HG03135 (cell line): ENCODE results near the gene ADSL.
A peak's percentile ranks its signal among the peaks of the same experiment; 100 is the strongest.

Experiments used
- ATAC-seq: cut with Tn5 transposase; IDR thresholded peaks from one replicate; pipeline ENCODE4 v1.9.1; 2021; ENCODE audit warnings: mild to moderate bottlenecking, moderate library complexity; ENCODE audit not compliant: unreplicated experiment

Gene ADSL

DNA sequence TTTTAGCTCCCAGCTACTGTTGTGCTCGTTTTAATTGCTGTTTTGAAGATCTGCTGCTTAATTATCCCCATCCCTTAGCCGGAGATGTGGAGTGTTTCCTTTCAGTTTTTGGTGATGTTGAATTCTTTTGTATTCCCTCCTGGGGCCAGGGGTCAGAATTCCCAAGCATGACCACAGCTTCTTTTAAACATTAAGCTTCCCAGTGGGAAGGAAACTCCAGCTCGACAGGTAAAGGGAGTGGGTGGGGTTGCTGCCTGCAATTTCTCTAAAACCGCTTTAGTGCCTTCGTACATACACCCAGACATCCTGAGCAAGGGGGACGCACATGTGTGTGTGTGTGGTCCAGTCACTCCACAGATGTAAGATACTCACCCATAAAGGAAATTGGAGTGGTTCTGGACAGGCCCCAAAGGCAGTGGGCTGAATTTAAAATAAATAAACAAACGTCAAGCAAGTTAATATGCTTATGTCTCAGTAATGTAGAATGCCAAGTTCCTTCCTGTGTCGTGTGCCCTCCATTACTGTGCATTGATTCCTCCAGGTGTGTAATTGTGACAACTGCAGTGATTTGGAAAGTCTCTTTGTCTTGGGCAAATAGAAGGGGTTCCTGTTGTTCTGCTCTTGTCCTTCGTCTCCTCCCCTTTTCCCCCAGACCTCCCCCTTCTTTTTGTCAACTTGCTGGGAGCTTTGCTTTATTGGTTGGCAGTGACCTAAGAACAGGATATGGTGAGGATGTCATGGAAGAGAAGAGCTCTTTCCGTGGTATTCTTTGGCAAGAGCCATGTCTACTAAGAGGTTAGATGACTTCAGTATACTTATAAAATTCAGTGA, 19.2 kb upstream of the ADSL start:
- ATAC-seq: no peak

DNA sequence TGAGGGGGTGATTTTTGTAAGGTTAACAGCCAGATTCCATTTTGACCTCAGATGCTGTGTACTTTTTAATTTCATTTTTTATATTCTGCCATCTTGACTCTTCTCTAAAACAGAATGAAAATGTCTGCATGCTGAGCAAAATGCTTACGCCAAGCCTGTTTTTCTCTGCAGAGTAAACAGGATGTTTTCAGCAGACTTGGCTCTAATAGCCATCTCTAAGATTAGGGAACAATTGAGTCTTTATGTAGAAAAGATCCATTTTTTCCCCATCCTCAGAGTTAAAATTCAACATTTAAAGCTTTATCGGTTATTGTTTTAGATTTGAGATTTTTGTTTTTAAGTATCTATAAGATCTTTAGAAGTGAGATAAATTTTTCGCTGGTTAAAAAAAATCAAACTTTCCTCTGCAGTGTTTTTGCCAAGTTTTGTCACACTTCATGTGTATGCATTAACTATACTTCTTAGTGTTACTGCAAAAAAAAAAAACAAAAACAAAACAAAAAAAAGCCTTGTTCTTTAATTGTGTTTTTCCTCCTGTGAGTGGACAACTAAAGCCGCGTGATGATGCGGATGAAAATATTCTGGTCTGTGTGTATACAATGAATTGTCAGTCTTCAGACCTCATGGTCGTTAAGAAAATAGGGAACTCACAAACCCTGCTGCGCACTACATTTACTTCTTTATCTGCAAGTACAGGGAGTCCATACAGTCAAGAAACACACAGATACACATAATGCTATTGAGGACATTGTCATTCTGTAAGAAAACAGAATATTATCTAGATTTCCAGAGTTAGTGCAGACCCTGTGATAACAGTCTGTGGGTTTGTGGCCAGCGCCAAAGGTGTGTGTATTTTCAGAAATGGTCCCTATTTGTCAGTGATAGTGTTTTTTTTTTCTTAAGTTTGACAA, 17.5 kb upstream of the ADSL start:
- ATAC-seq: no peak

GRCh38 chr22:40329466-40329865, 16.8 kb upstream of the ADSL start:
- ATAC-seq: no peak

- ATAC-seq: no peak
These were observed 16.2 kb upstream of the ADSL start for GRCh38 chr22:40330086-40330485.

DNA sequence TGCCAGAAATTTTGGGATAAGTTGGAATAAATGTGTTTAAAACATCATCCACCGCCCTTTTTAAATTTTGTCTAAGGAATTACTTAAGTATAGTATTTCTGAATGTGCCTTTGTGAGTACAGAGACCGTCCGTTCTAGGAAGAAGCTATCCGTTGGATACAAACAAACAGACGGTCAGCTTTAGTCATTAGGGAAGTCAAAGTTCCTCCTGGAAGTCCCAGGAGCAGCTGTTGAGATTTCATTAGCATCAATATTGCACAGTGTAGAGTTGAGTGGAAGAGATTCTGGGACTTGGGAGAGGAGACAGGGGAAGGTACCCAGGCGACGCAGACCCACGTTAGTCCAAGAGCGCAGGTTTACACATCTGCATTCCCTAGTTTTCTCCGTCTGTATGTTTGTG, 15.7 kb upstream of the ADSL start:
- ATAC-seq: no peak

- ATAC-seq: no peak
These were observed 14.6 kb upstream of the ADSL start for GRCh38 chr22:40331706-40332105.

GRCh38 chr22:40332319-40332781, 13.9 kb upstream of the ADSL start:
- no peak for ATAC-seq

GRCh38 chr22:40334060-40334459, 12.2 kb upstream of the ADSL start:
- ATAC-seq: no peak

- no peak for ATAC-seq
These were observed 11.4 kb upstream of the ADSL start for GRCh38 chr22:40334899-40335298.

DNA sequence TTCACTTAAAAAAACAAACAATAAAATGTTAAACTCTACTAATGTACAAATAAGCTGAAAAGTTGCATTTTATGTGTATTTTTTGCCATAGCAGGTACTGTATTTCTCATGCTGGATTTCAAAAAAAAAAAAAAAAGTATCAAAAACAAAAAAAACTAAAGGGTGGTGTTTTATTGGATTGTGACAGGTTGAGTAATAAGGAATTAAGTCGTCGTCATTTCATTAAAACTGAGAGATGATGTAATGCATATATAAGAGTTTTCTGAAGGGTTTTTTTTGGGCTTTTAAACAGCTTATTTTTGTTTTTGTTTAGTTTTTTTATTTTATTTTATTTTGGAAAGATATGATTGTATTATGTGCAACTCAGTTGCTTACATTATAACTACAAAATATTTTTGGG, 10.9 kb upstream of the ADSL start:
- no peak for ATAC-seq

GRCh38 chr22:40340044-40340443, 6.3 kb upstream of the ADSL start:
- ATAC-seq: no peak

DNA sequence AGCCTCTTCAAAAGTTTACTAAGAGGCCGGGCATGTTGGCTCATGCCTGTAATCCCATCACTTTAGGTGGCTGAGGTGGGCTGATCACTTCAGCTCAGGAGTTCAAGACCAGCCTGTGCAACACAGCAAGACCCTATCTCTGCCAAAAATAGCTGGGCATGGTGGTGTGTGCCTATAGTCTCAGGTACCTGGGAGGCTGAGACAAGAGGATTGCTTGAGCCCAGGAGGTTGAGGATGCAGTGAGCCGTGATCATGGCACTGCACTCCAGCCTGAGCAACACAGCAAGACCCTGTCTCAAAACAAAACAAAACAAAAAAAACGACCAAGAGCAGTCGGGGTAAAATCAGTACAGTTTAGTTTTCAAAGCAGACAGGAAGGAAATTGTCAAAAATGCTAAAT, 4.7 kb upstream of the ADSL start:
- ATAC-seq: no peak

- ATAC-seq: no peak
These were observed 3.8 kb upstream of the ADSL start for GRCh38 chr22:40342521-40342920.

DNA sequence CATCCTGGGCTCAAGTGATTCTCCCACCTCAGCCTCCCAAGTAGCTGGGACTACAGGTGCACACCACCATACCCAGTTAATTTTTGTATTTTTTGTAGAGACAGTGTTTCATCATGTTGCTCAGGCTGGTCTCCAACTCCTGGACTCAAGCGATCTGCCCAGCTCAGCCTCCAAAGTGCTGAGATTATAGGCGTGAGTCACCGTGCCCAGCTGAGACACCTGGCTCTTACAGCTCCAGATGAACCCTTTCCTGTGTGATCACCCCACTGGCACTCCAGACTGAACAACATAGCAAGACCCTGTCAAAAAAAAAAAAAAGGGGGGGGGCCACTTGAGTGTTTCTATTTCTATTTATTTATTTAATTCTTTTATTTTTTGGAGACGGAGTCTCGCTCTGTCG, 1.0 kb upstream of the ADSL start:
- no peak for ATAC-seq

DNA sequence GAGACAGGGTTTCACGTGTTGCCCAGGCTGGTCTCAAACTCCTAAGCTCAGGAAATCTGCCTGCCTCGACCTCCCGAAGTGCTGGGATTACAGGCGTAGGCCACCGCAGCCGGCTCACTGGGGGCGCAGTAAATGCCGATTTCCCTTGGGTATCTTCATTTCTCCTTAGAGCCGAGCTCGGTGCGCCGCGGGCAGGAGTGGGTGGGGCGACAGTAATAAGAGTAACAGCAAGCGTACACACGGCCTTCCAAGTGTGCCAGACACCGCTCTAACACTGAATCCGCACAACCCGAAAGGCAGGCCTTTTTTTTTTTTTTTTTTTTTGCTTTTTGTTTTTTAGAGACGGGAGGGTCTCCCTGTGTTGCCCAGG, 500 bp upstream of the ADSL start:
- peak; percentile 26 for ATAC-seq

GRCh38 chr22:40347300-40347699, 1.0 kb downstream of the ADSL start:
- ATAC-seq: no peak

GRCh38 chr22:40348025-40348658, 1.8 kb downstream of the ADSL start:
- no peak for ATAC-seq

DNA sequence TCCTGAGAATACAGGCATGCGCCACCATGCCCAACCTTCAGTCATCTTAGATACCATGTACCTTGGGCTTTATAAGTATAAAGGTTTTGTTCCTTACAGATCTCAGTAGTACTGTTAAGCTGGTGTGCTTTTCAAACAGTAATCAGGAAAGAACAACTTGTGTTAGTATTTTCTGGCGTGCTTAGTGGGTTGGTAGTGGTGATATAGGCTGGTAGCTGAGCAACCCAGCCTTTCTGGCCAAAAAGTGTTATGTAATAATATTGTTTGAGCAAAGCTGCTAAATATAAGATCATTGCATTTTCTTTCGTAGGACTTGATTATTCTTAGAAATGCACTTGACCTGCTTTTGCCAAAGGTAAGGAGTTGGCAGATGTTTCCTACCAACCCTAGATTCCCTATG, 6.5 kb downstream of the ADSL start:
- ATAC-seq: no peak

- no peak for ATAC-seq
These were observed 14.8 kb downstream of the ADSL start for GRCh38 chr22:40361100-40361499.

DNA sequence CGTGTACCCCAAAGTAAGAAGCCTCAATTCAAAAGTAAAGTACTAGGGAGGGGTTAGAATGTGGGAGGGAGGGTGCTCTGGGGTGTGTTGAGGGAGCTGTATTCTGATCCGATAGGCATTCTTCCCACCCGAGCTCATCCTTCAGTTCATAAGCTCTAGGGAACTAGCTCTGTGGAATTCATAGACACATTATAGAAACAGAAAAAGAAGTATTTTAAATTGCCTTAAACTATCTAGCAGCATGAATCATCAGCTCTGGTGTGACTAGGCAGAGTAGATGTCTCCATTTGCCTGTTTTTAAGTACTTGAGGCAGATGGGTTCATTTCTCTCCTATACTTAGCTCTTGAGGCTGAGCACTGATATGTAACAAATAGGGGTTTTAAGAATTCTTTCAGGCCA, 16.8 kb downstream of the ADSL start:
- no peak for ATAC-seq

- ATAC-seq: no peak
These were observed 18.1 kb downstream of the ADSL start for GRCh38 chr22:40364431-40364830.

DNA sequence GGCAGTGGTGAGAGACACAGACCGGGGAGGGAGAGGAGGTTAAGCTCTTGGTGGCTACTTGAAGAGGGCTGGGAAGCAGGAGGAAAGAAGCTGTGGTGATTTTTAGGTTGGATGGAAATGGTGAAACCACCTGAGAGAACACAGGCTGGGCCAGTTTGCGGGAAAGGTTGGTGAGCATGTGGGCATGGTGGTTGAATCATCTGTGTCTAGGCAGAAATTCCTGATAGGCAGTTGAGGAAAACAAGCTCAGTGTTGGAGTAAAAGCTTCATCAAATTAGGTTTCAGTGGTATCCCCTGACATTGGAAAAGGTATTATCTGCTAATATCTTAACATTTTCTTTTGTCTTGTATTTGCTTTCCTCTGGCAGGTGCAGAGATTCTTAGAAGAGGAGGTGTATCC, 19.8 kb downstream of the ADSL start:
- ATAC-seq: no peak
